Astrocyte (in vitro differentiated cells and primary cell): ENCODE results near the gene PCDHGB2.

Source experiments
- EZH2 ChIP-seq: IDR thresholded peaks from 2 replicates; pipeline ENCODE4 v1.6.1; 2012; ENCODE audit warnings: mild to moderate bottlenecking, low read length, inconsistent platforms; ENCODE audit not compliant: insufficient read depth
- TF ChIP-seq, protein P1 (sequence below): IDR thresholded peaks from 2 replicates; pipeline ENCODE4 v1.5.1; 2011; ENCODE audit warnings: low read depth, mild to moderate bottlenecking, inconsistent platforms, low read length, moderate library complexity; ENCODE audit not compliant: insufficient read depth

DNA sequence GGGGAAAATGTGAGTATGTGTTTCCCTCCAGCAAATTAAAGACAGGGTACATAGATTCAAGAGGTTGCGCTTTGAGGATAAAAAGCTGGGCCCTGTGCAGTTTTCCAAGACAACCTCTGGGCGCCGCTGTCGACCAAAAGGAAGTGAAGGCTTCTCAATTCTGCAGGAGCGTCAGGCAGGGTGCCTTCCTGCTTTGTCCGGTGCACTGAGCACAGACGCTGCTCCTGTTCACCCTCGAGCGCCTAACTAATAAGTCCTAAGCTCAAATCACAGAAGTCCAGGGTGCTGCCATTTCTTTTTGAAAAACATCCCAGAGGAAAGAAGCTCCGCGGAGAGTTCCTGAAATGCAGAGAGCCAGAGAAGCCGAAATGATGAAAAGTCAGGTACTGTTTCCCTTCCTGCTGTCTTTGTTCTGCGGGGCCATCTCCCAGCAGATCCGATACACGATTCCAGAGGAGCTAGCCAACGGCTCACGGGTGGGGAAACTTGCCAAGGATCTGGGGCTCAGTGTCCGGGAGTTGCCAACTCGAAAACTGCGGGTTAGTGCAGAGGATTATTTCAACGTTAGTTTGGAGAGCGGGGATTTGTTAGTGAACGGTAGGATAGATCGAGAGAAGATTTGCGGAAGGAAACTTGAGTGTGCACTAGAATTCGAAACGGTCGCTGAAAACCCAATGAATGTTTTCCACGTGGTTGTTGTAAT lies 9.7 kb upstream of the PCDHGB2 start, which contains the start of gene PCDHGB1:
- TF ChIP-seq, protein P1, sequence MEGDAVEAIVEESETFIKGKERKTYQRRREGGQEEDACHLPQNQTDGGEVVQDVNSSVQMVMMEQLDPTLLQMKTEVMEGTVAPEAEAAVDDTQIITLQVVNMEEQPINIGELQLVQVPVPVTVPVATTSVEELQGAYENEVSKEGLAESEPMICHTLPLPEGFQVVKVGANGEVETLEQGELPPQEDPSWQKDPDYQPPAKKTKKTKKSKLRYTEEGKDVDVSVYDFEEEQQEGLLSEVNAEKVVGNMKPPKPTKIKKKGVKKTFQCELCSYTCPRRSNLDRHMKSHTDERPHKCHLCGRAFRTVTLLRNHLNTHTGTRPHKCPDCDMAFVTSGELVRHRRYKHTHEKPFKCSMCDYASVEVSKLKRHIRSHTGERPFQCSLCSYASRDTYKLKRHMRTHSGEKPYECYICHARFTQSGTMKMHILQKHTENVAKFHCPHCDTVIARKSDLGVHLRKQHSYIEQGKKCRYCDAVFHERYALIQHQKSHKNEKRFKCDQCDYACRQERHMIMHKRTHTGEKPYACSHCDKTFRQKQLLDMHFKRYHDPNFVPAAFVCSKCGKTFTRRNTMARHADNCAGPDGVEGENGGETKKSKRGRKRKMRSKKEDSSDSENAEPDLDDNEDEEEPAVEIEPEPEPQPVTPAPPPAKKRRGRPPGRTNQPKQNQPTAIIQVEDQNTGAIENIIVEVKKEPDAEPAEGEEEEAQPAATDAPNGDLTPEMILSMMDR = peak; percentile 40
- no peak for TF ChIP-seq EZH2
